GM12878 (cell line): ENCODE data around the gene FZD2.

ENCODE experiments used
- CBFB ChIP-seq: IDR thresholded peaks from 2 replicates; pipeline ENCODE4 v1.6.1; 2016; ENCODE audit warnings: antibody characterized with exemption, low read depth
- SIX5 ChIP-seq: IDR thresholded peaks from 2 replicates; pipeline ENCODE4 v1.6.1; 2011; ENCODE audit warnings: mild to moderate bottlenecking, low read depth, low read length, moderate library complexity; ENCODE audit not compliant: severe bottlenecking

DNA sequence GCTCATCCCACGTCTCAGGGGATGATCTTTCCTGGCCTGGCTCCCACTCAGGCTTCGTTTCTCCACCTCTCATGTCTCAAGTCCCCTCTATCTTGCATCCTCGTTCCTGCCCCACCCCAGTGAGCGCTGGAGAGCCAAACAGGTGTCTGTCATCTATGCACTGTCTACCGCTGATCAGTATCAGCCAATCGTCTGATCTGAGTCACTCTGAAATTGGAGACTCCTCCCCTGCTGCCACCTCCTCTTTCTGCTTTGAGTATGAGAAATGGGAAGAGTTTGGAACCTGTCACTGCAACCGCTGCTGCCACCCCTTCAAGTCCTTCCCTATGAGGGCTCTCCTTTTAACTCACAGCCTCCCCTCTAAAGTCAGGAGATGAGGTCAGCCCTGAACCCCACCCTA lies 28.0 kb downstream of the FZD2 start:
- TF ChIP-seq CBFB (no peak), SIX5 (no peak)
